HG03103 (cell line): ENCODE measurements around the gene HIP1.
"Not testable (repeated sequence)": the region's sequence is repeated elsewhere in the genome, so short reads cannot be mapped to it uniquely, and the experiment has no call there.

ENCODE experiments used
- ATAC-seq: cut with Tn5 transposase; IDR thresholded peaks from one replicate; pipeline ENCODE4 v1.9.1; 2021; ENCODE audit warnings: low read depth; ENCODE audit not compliant: unreplicated experiment

Gene HIP1

GRCh38 chr7:75739796-75740672, 1.3 kb upstream of the HIP1 start:
- ATAC-seq: peak; percentile 25

DNA sequence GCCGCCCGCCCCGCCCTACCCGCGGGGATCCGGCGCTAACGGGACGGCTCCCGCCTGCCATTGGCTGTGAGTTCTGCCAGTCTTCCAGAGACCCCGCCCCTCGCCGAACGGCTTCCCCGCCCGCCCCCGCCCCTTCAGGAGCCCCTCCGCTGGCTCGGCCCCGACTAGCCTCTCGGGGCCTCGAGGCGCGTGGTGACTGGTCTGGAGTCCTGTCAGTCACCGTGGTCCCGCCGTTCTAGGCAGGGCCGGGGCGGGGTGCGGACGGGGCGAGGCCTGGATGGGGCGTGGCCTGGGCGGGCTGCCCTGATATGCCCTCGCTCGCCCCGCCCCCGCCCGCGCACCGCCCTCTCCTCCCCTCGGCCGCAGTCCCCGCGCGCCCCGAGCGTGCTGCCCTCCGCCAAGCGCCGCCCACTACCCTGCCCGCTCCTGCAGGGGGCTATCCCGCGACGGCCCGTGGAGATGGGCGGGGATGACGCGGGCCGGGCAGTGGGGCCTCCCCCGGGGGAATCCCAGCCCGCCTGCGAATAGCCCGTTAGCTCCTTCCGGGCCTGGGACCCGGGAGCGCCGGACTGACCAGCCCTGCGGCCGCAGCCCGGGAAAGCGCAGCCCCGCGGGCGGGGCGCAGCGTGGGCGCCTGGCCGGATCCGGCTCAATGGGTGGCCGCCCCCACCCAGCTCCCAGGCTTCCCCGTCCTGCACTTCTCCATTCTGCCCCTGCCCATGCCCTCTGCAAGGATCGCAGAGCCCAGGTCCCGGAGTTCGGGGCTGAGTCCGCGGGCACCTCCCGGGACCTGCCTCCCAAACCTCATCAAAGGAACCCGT, 444 bp upstream of the HIP1 start:
- ATAC-seq: peak; percentile 86

- ATAC-seq: no peak
Observed at GRCh38 chr7:75737856-75738603, 711 bp downstream of the HIP1 start.

DNA sequence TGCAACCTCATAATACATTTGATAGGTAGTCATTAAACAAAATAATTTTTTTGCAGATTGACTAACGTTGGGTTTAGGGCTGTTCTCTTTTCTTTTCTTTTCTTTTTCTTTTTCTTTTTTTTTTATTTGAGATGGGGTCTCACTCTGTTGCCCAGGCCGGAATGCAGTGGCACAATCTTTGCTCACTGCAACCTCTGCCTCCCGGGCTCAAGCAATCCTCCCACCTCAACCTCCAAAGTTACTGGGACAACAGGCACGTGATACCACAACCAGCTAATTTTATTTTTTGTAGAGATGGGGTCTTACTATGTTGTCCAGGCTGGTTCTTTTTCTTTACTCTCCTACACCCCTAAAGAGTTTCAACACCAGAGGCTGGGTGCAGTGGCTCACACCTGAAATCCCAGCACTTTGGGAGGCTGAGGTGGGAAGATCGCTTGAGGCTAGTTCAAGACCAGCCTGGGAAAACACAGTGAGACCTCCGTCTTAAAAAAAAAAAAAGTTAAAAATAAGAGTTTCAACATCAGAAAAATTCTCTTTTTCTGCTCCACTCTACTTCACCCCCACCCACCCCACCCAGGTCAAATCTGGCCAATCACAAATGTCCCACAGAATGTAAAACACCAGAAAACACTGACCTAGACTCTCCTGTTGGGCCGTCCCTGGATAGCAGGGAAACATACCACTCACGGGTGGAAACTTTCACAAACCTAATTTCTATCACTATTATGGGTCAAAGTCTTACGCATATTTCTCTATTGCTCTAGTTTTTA, 3.0 kb downstream of the HIP1 start:
- no peak for ATAC-seq

- ATAC-seq: no peak
Observed at GRCh38 chr7:75734586-75735458, 3.9 kb downstream of the HIP1 start.

DNA sequence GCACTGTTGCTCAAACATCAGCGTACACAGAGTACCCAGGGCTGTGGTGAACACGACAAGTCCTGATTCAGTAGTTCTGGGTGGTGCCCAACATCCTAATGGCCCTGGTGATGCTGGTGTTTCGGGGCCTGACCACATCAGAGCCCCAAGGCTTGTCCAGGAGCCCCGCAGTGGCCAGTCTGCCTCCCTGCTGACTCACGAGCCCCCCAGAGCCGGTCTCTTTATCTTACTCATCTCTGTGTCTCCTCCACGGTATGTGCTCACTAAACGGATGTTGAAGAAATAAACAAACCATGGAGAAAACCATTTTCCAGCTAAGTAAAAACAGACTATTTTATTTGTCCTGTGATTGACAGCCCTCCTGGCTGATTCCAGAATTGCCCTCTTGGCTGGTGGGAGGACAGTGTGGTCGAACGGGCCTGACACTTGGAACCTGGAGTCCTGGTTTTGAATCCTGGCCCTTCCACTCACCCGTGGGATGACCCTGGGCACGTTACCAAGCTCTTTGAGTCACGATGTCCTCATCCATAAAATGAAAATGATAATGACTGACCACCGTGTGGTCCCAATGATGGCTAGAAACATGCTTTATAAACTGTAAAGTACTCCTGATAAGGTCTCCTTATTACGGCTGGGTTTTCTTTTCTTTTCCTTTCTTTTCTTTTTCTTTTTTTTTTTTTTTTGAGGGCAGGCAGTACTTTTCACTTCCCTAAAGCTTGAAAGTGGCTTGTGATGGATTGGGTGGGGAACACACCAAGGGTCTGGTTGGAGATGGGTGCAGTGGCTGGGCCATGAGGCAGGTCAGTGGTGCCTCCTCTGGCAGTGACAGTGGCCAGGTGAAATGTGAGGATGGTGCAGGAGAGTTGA, 5.7 kb downstream of the HIP1 start:
- no peak for ATAC-seq

GRCh38 chr7:75732016-75732521, 6.7 kb downstream of the HIP1 start:
- no peak for ATAC-seq

GRCh38 chr7:75729851-75730274, 8.9 kb downstream of the HIP1 start:
- no peak for ATAC-seq

GRCh38 chr7:75727881-75728593, 10.7 kb downstream of the HIP1 start:
- no peak for ATAC-seq

DNA sequence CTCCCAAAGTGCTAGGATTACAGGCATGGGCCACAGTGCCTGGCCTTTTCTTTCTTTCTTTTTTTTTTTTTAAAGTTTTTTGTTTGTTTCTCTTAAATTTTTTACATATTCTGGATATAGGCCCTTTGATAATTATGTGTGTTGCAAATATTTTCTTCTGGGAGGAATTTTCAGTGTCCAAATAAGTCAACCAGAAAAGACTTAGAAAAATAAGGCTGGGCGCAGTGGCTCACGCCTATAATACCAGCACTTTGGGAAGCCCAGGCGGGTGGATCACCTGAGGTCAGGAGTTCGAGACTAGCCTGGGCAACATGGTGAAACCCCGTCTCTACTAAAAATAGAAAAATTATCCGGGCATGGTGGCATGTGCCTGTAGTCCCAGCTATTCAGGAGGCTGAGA, 11.4 kb downstream of the HIP1 start:
- not testable (repeated sequence) for ATAC-seq

- no peak for ATAC-seq
Observed at GRCh38 chr7:75725306-75725705, 13.4 kb downstream of the HIP1 start.

DNA sequence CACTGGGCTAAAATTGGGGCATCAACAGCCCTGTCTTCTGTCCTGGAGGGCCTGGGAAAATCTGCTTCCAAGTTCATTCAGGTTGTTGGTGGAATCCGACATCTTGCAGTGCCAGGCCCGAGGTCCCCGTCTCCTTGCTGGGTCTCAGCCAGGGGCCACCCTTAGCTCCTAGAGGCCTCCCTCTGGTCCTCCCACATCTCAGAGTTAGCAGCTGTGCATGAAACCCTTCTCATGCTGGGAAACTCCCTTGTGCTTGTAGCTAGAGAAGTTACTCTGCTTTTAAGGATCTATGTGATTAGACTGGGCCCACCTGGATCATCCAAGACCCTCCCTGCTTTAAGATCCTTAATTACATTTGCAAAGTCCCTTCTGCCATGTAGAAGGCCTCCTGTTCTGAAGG, 15.3 kb downstream of the HIP1 start:
- ATAC-seq: no peak

DNA sequence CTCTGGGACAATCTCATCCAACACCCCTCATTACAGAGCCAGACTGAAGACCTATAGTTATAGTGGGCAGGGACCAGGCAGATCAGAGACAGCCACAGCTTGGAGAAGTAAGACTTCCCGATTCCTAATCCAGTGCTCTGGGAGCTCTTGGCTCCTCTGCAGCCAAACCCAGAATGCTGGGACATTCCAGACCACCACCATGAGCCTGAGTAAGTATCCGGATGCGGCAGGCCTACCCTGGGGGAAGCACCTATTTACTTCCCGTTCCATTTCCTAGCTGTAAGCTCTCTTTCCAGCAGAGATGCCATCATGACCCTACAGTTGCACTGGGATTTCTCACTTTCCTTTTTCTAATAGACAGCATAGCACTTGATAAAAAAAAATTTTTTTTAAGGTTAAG, 16.4 kb downstream of the HIP1 start:
- no peak for ATAC-seq

DNA sequence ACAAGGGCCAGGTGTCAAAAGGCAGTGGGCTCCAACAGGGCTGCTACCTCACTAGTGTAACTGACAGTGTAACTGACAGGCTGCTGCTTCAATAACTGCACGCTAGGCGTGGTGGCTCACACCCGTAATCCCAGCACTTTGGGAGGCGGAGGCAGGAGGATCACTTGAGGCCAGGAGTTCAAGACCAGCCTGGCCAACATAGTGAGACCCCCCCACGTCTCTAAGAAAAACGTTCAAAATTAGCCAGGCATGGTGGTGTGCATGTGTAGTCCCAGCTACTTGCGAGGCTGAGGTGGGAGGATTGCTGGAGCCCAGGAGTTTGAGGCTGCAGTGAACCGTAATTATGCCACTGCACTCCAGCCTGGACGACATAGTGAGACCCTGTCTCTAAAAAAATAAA, 16.8 kb downstream of the HIP1 start:
- not testable (repeated sequence) for ATAC-seq

GRCh38 chr7:75721426-75721825, 17.3 kb downstream of the HIP1 start:
- ATAC-seq: no peak

DNA sequence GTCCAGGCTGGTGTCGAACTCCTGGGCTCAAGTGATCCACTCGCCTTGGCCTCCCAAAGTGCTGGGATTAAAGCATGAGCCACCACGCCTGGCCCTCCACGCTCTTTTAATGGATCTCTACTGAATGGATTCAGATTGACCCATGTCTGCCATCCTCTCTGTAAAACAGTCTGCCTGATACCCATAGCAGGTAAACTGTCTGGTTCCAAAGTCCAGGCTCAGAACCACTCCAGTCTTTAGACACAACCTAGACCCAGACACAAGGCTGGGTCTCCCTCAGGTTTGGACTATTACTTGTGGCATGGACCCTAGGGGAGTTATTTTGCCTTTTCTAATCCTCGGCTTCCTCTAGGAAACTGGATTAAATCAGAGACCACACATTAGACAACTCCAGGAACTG, 19.1 kb downstream of the HIP1 start:
- ATAC-seq: no peak

GRCh38 chr7:75718390-75719031, 20.2 kb downstream of the HIP1 start:
- no peak for ATAC-seq
